ENCODE data around the gene ZSCAN10.
"Not testable (repeated sequence)": the region's sequence is repeated elsewhere in the genome, so short reads cannot be mapped to it uniquely, and the experiment has no call there.

The ZSCAN10 gene

GRCh38 chr16:3098459-3099394, at the start of gene ZSCAN10:
TSS of gene ZSCAN10 (minus strand) at chr16:3099294. CDS start at chr16:3092937, 6,357 bp downstream.
- DNase-seq: no peak

- no peak for DNase-seq
These were observed 49.4 kb upstream of the ZSCAN10 start for GRCh38 chr16:3148256-3149192.

- no peak for DNase-seq
These were observed 48.6 kb upstream of the ZSCAN10 start for GRCh38 chr16:3147757-3148104.

- no peak for DNase-seq
These were observed 48.1 kb upstream of the ZSCAN10 start for GRCh38 chr16:3147046-3147756.

GRCh38 chr16:3145660-3146059, 46.6 kb upstream of the ZSCAN10 start:
- DNase-seq: no peak

GRCh38 chr16:3145151-3145550, 46.1 kb upstream of the ZSCAN10 start:
- no peak for DNase-seq

- DNase-seq: no peak
These were observed 45.4 kb upstream of the ZSCAN10 start for GRCh38 chr16:3144321-3144983.

GRCh38 chr16:3143598-3144320, 44.7 kb upstream of the ZSCAN10 start:
- no peak for DNase-seq

- DNase-seq: no peak
These were observed 44.1 kb upstream of the ZSCAN10 start for GRCh38 chr16:3143189-3143588.

GRCh38 chr16:3142770-3143169, 43.7 kb upstream of the ZSCAN10 start:
- DNase-seq: no peak

GRCh38 chr16:3142327-3142726, 43.2 kb upstream of the ZSCAN10 start:
- DNase-seq: no peak

- DNase-seq: no peak
These were observed 42.8 kb upstream of the ZSCAN10 start for GRCh38 chr16:3141781-3142311.

- DNase-seq: no peak
These were observed 41.7 kb upstream of the ZSCAN10 start for GRCh38 chr16:3140603-3141427.

GRCh38 chr16:3139561-3139960, 40.5 kb upstream of the ZSCAN10 start:
- not testable (repeated sequence) for DNase-seq

- no peak for DNase-seq
These were observed 39.8 kb upstream of the ZSCAN10 start for GRCh38 chr16:3138823-3139426.

- DNase-seq: no peak
These were observed 39.2 kb upstream of the ZSCAN10 start for GRCh38 chr16:3138342-3138741.

GRCh38 chr16:3137267-3137666, 38.2 kb upstream of the ZSCAN10 start:
- no peak for DNase-seq

GRCh38 chr16:3135126-3135715, 36.1 kb upstream of the ZSCAN10 start:
- DNase-seq: peak; percentile 68

- DNase-seq: peak; percentile 98
These were observed 35.4 kb upstream of the ZSCAN10 start, which contains the start of gene ZNF213 for GRCh38 chr16:3134338-3135125. TSS of gene ZNF213 (plus strand) at chr16:3135029. CDS start at chr16:3137281, 2,252 bp downstream.
